Measurements from ENCODE around the gene ZNF506.
"Not testable (repeated sequence)": the region's sequence is repeated elsewhere in the genome, so short reads cannot be mapped to it uniquely, and the experiment has no call there.

The ZNF506 gene

GRCh38 chr19:19858751-19859150 is 37.2 kb upstream of the ZNF506 start:
- Histone ChIP-seq H3K36me3 (ENCODE audit: control insufficient read depth, insufficient read depth, low read length) (no peaks in the 10 kb centered on the region), H3K4me3 (replicated peaks; ENCODE audit: low read depth, low read length) (no peak overlapping the region), H3K27me3 (replicated peaks; ENCODE audit: control insufficient read depth, insufficient read depth, low read length) (no peaks in the 10 kb centered on the region)
- no peak for DNase-seq (ENCODE audit: extremely low read depth, insufficient read length)
- TF ChIP-seq CTCF (IDR thresholded peaks at IDR 0.05; ENCODE audit: insufficient read depth, low read length, poor library complexity, severe bottlenecking) = no peak

DNA sequence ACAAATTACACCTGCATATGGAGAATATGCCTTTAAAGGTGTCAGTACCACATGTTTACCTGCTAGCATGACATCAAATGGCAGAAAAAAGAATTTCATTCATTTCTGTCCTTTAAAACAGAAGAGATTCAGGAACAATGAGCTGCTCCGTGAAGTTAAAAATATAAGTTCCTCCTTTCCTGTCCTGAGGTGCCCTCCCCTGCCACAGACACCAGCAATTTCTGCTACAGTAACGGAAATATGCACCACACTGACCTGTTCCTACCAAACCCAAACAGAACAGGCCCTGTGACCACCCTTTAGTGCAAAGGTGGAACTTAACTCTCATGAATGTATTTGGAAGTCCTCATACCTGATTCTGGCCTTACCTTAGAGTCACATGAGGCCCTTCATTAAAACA is 30.2 kb upstream of the ZNF506 start:
- DNase-seq (ENCODE audit: extremely low read depth, insufficient read length); H3K4me3 ChIP-seq (replicated peaks; ENCODE audit: low read depth, low read length); H3K36me3 ChIP-seq (ENCODE audit: control insufficient read depth, insufficient read depth, low read length); H3K27me3 ChIP-seq (replicated peaks; ENCODE audit: control insufficient read depth, insufficient read depth, low read length): not testable (repeated sequence)

DNA sequence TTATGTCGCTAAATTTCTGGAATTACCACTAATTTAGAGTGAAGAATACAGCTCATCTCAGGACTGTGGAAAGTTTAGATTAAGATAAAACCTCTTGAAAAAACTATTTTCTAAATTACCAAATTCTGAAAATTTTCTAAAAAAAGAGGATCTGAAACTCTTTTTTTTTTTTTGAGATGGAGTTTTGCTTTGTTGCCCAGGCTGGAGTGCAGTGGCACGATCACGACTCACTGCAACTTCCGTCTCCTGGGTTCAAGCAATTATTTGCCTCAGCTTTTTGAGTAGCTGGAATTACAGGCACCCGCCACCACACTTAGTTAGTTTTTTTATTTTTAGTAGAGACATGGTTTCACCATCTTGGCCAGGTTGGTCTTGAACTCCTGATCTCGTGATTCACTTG is 27.5 kb upstream of the ZNF506 start:
- Histone ChIP-seq H3K27me3 (replicated peaks; ENCODE audit: control insufficient read depth, insufficient read depth, low read length) (no peaks in the 10 kb centered on the region), H3K4me3 (replicated peaks; ENCODE audit: low read depth, low read length) (no peak overlapping the region), H3K36me3 (ENCODE audit: control insufficient read depth, insufficient read depth, low read length) (no peaks in the 10 kb centered on the region)
- no peak for DNase-seq (ENCODE audit: extremely low read depth, insufficient read length)
- TF ChIP-seq CTCF (IDR thresholded peaks at IDR 0.05; ENCODE audit: insufficient read depth, low read length, poor library complexity, severe bottlenecking) = no peak

- no peak for TF ChIP-seq CTCF (IDR thresholded peaks at IDR 0.05; ENCODE audit: insufficient read depth, low read length, poor library complexity, severe bottlenecking)
- Histone ChIP-seq H3K36me3 (ENCODE audit: control insufficient read depth, insufficient read depth, low read length) (no peaks in the 10 kb centered on the region), H3K4me3 (replicated peaks; ENCODE audit: low read depth, low read length) (no peak overlapping the region), H3K27me3 (replicated peaks; ENCODE audit: control insufficient read depth, insufficient read depth, low read length) (no peaks in the 10 kb centered on the region)
- DNase-seq (ENCODE audit: extremely low read depth, insufficient read length) = no peak
These were observed 26.2 kb upstream of the ZNF506 start for GRCh38 chr19:19847781-19848180.

- H3K4me3 ChIP-seq (replicated peaks; ENCODE audit: low read depth, low read length) = no peak overlapping the region
- DNase-seq (ENCODE audit: extremely low read depth, insufficient read length) = no peak
- no peaks in the 10 kb centered on the region for H3K36me3 ChIP-seq (ENCODE audit: control insufficient read depth, insufficient read depth, low read length)
These were observed 14.0 kb upstream of the ZNF506 start for GRCh38 chr19:19835560-19836038.

GRCh38 chr19:19826875-19827274 is 5.3 kb upstream of the ZNF506 start:
- TF ChIP-seq CTCF (IDR thresholded peaks at IDR 0.05; ENCODE audit: insufficient read depth, low read length, poor library complexity, severe bottlenecking) = no peak
- Histone ChIP-seq H3K36me3 (ENCODE audit: control insufficient read depth, insufficient read depth, low read length) (no peaks in the 10 kb centered on the region), H3K4me3 (replicated peaks; ENCODE audit: low read depth, low read length) (no peak overlapping the region), H3K27me3 (replicated peaks; ENCODE audit: control insufficient read depth, insufficient read depth, low read length) (no peaks in the 10 kb centered on the region)
- no peak for DNase-seq (ENCODE audit: extremely low read depth, insufficient read length)

More at GRCh38 chr19:19835560-19836038, 14.0 kb upstream of the ZNF506 start:
- H3K27me3 ChIP-seq (replicated peaks; ENCODE audit: control insufficient read depth, insufficient read depth, low read length) = no peaks in the 10 kb centered on the region
- TF ChIP-seq CTCF (IDR thresholded peaks at IDR 0.05; ENCODE audit: insufficient read depth, low read length, poor library complexity, severe bottlenecking) = no peak
